HEK293 (cell line): Measurements from ENCODE around the gene ATP5PB.

Experiments
- CTCF ChIA-PET: fragments of 350-600 bp; formaldehyde crosslinking; extraction: SDS; loops from one replicate; lab custom pipeline; 2021; ENCODE audit warnings: antibody characterized with exemption; lab: Yijun Ruan, JAX
- POLR2A ChIA-PET: fragments of 300-600 bp; formaldehyde crosslinking; extraction: SDS; loops from one replicate; lab custom pipeline; 2020; ENCODE audit warnings: antibody characterized with exemption, inconsistent platforms; lab: Yijun Ruan, JAX
- H3K27ac ChIP-seq: fragments of 200-500 bp; sonication (Bioruptor generic); 2 replicates; pipeline ENCODE4 v1.5.1; 2014; ENCODE audit warnings: low read depth, low read length, control low read depth, inconsistent platforms; ENCODE audit errors: extremely low read depth
- H3K36me3 ChIP-seq, 2 experiments: fragments of 200-500 bp in 1 of 2; sonication (Bioruptor generic) in 1 of 2; 1 replicate in 1 of 2; 2 replicates in 1 of 2; pipeline ENCODE4 v1.5.1; 2014 to 2017; ENCODE audit warnings: inconsistent platforms in 2 of 2, low read length in 2 of 2; ENCODE audit not compliant: control insufficient read depth in 2 of 2, insufficient read depth in 1 of 2
- H3K4me1 ChIP-seq: fragments of 200-500 bp; sonication (Bioruptor generic); 2 replicates; pipeline ENCODE4 v1.5.1; 2014; ENCODE audit warnings: mild to moderate bottlenecking, low read length, inconsistent platforms; ENCODE audit not compliant: control insufficient read depth, insufficient read depth
- H3K4me3 ChIP-seq: 2 replicates; pipeline ENCODE4 v1.5.1; 2011; ENCODE audit warnings: low read depth, mild to moderate bottlenecking, control low read depth, low read length, moderate library complexity
- H3K9me3 ChIP-seq: fragments of 200-500 bp; sonication (Bioruptor generic); 2 replicates; pipeline ENCODE4 v1.5.1; 2014; ENCODE audit warnings: low read depth, low read length, inconsistent platforms; ENCODE audit not compliant: control insufficient read depth, insufficient read depth
- IKZF3 ChIP-seq: fragments of 450-650 bp; IDR thresholded peaks from 2 replicates; pipeline ENCODE4 v1.5.0; 2018; ENCODE audit warnings: missing biosample characterization, mild to moderate bottlenecking, missing genetic modification characterization, moderate library complexity
- INSM2 ChIP-seq: fragments of 450-650 bp; formaldehyde crosslinking; IDR thresholded peaks from 2 replicates; pipeline ENCODE4 v1.5.1; 2016; ENCODE audit warnings: missing biosample characterization, missing genetic modification characterization
- MZF1 ChIP-seq: fragments of 450-650 bp; formaldehyde crosslinking; IDR thresholded peaks from 2 replicates; pipeline ENCODE4 v1.5.1; 2017; ENCODE audit warnings: missing biosample characterization, missing genetic modification characterization, borderline replicate concordance
- PATZ1 ChIP-seq: fragments of 450-650 bp; formaldehyde crosslinking; IDR thresholded peaks from 2 replicates; pipeline ENCODE4 v1.5.1; 2016; ENCODE audit warnings: missing biosample characterization, missing genetic modification characterization
- SALL2 ChIP-seq: fragments of 450-650 bp; formaldehyde crosslinking; IDR thresholded peaks from 2 replicates; pipeline ENCODE4 v1.5.0; 2017; ENCODE audit warnings: missing biosample characterization, mild to moderate bottlenecking, missing genetic modification characterization, borderline replicate concordance
- SETDB1 ChIP-seq: IDR thresholded peaks from one replicate; pipeline ENCODE4 v1.6.1; 2017; ENCODE audit warnings: mild to moderate bottlenecking, low read length, moderate library complexity, mixed read lengths; ENCODE audit not compliant: insufficient read length
- ZBTB21 ChIP-seq: fragments of 450-650 bp; formaldehyde crosslinking; IDR thresholded peaks from 2 replicates; pipeline ENCODE4 v1.5.1; 2017; ENCODE audit warnings: missing biosample characterization, missing genetic modification characterization
- ZBTB49 ChIP-seq: fragments of 450-650 bp; formaldehyde crosslinking; IDR thresholded peaks from 2 replicates; pipeline ENCODE4 v1.5.1; 2016; ENCODE audit warnings: missing biosample characterization, missing genetic modification characterization, low read depth
- ZEB2 ChIP-seq: fragments of 450-650 bp; formaldehyde crosslinking; IDR thresholded peaks from 2 replicates; pipeline ENCODE4 v1.5.1; 2016; ENCODE audit warnings: missing biosample characterization, missing genetic modification characterization
- ZNF280D ChIP-seq: fragments of 450-650 bp; formaldehyde crosslinking; IDR thresholded peaks from 2 replicates; pipeline ENCODE4 v1.5.1; 2016; ENCODE audit warnings: missing biosample characterization, missing genetic modification characterization
- ZNF391 ChIP-seq: fragments of 450-650 bp; formaldehyde crosslinking; IDR thresholded peaks from 2 replicates; pipeline ENCODE4 v1.5.1; 2016; ENCODE audit warnings: low read depth, missing biosample characterization, missing genetic modification characterization, borderline replicate concordance
- ZNF449 ChIP-seq: fragments of 450-650 bp; formaldehyde crosslinking; IDR thresholded peaks from 2 replicates; pipeline ENCODE4 v1.5.1; 2017; ENCODE audit warnings: missing biosample characterization, mild to moderate bottlenecking, missing genetic modification characterization, moderate library complexity
- ZNF544 ChIP-seq: fragments of 450-650 bp; formaldehyde crosslinking; IDR thresholded peaks from 2 replicates; pipeline ENCODE4 v1.5.0; 2017; ENCODE audit warnings: missing biosample characterization, missing genetic modification characterization
- ZNF571 ChIP-seq: fragments of 450-650 bp; formaldehyde crosslinking; IDR thresholded peaks from 2 replicates; pipeline ENCODE4 v1.5.0; 2017; ENCODE audit warnings: missing biosample characterization, missing genetic modification characterization
- ZNF629 ChIP-seq: fragments of 450-650 bp; formaldehyde crosslinking; IDR thresholded peaks from 2 replicates; pipeline ENCODE4 v1.5.1; 2017; ENCODE audit warnings: missing biosample characterization, missing genetic modification characterization
- ZNF654 ChIP-seq: fragments of 450-650 bp; formaldehyde crosslinking; IDR thresholded peaks from 2 replicates; pipeline ENCODE4 v1.5.1; 2016; ENCODE audit warnings: low read depth, missing biosample characterization, missing genetic modification characterization
- ZNF658 ChIP-seq: fragments of 450-650 bp; formaldehyde crosslinking; IDR thresholded peaks from 2 replicates; pipeline ENCODE4; 2016; ENCODE audit warnings: missing biosample characterization, missing genetic modification characterization
- ZNF660 ChIP-seq: fragments of 450-650 bp; IDR thresholded peaks from 2 replicates; pipeline ENCODE4 v1.5.1; 2018; ENCODE audit warnings: missing biosample characterization, mild to moderate bottlenecking, missing genetic modification characterization
- ZNF777 ChIP-seq: fragments of 450-650 bp; formaldehyde crosslinking; IDR thresholded peaks from 2 replicates; pipeline ENCODE4 v1.5.1; 2017; ENCODE audit warnings: missing biosample characterization, missing genetic modification characterization, borderline replicate concordance
- ZXDB ChIP-seq: fragments of 450-650 bp; formaldehyde crosslinking; IDR thresholded peaks from 2 replicates; pipeline ENCODE4 v1.5.1; 2016; ENCODE audit warnings: missing biosample characterization, missing genetic modification characterization

The ATP5PB gene

GRCh38 chr1:111503585-111504060 is 54.4 kb downstream of the ATP5PB start, which contains the start of the genes ADORA3 and TMIGD3 (continued):
- TF ChIP-seq ZNF658: no peak
- no peak for TF ChIP-seq ZNF654 (tag by site-specific recombination)
- no peak for TF ChIP-seq ZNF660
- TF ChIP-seq ZNF449 (tag by site-specific recombination): no peak
- TF ChIP-seq, all 188 proteins: peak for 0

GRCh38 chr1:111504097-111504496 is 54.8 kb downstream of the ATP5PB start:
- no peak overlapping the region for H3K4me3 ChIP-seq
- no peaks in the 10 kb centered on the region for H3K4me1 ChIP-seq
- H3K36me3 ChIP-seq: no peaks in the 10 kb centered on the region
- H3K27ac ChIP-seq: no peak overlapping the region
- no peak for TF ChIP-seq ZEB2 (tag by site-specific recombination)
- TF ChIP-seq ZBTB49: peak; percentile 56; the same call in 1 of the 2 replicates
- CTCF ChIA-PET: interaction anchor here (0.7 kb wide), 1 partner anchor 54 kb away, joined by 3 read pairs; no protein-coding TSS in a partner anchor
- H3K9me3 ChIP-seq: no peaks in the 10 kb centered on the region
- POLR2A ChIA-PET: no interaction called here

GRCh38 chr1:111505641-111506119 is 56.4 kb downstream of the ATP5PB start:
- no peak overlapping the region for H3K4me3 ChIP-seq
- no peak for TF ChIP-seq MZF1 (tag by site-specific recombination)
- no peak for TF ChIP-seq ZNF571 (tag by site-specific recombination)
- TF ChIP-seq PATZ1 (tag by site-specific recombination): no peak
- TF ChIP-seq ZNF777 (tag by site-specific recombination): no peak
- no peak for TF ChIP-seq ZXDB (tag by site-specific recombination)
- no peak for TF ChIP-seq ZBTB21
- no peak for TF ChIP-seq ZNF391
- TF ChIP-seq ZNF280D (tag by site-specific recombination): no peak
- TF ChIP-seq ZNF544: no peak
- TF ChIP-seq SETDB1: no peak
- no peak for TF ChIP-seq IKZF3 (tag by site-specific recombination)
- TF ChIP-seq ZNF629 (tag by site-specific recombination): no peak
- no peak for TF ChIP-seq INSM2 (tag by site-specific recombination)
- no peak for TF ChIP-seq SALL2 (tag by site-specific recombination)
- TF ChIP-seq, all 188 proteins: peak for 0
- Histone ChIP-seq H3K9me3 (no peaks in the 10 kb centered on the region), H3K4me1 (no peaks in the 10 kb centered on the region), H3K36me3 (no peaks in the 10 kb centered on the region), H3K27ac (no peak overlapping the region)
- CTCF ChIA-PET: interaction anchor here (3.3 kb wide), 1 partner anchor 208 kb away, joined by 28 read pairs; no protein-coding TSS in a partner anchor
- POLR2A ChIA-PET: no interaction called here
